K562 (cell line): ENCODE measurements around the gene S100A2. TPM values are rescaled to one million over a fixed set of nuclear protein-coding genes. Genes with fewer than 3 reads are reported as not detected.

Experiments
- ATAC-seq: fragments of 200-7000 bp; cut with Tn5 transposase; 3 replicates; pipeline ENCODE4 v1.9.1; 2020; ENCODE audit warnings: moderate library complexity
- BruUV-seq: library from RNA; stranded (reverse); fragments of 400-500 nt; replicated peaks from 2 replicates; lab custom pipeline; 2021; lab: Mats Ljungman, UMichigan
- CTCF ChIA-PET: fragments of 300-600 bp; formaldehyde crosslinking; extraction: SDS; loops from one replicate; lab custom pipeline; 2021; ENCODE audit warnings: low intra/inter-chr PET ratio; lab: Yijun Ruan, JAX
- POLR2A ChIA-PET: fragments of 300-600, 350-650 bp; sonication (Branson Sonifier 250); formaldehyde crosslinking; extraction: SDS; loops from one replicate; lab custom pipeline; 2021; ENCODE audit warnings: antibody characterized with exemption, inconsistent platforms; lab: Yijun Ruan, JAX
- DNase-seq, 4 experiments: peaks; one replicate each; pipeline versions ENCODE4 v3.0.0 to v3.0.0-alpha.2; 2011 to 2018; ENCODE audit warnings: low spot score in 3 of 4, mixed read lengths in 3 of 4; ENCODE audit errors: extremely low read depth in 1 of 4
- FAIRE-seq: peaks from 2 replicates; lab custom pipeline; 2011; peaks lifted over from hg19 to GRCh38; lab: Jason Lieb, UNC
- H2AFZ ChIP-seq: 2 replicates; pipeline ENCODE4 v1.6.0; 2011; ENCODE audit warnings: low read depth, low read length, control low read depth, inconsistent platforms
- H3K27ac ChIP-seq: fragments of 200-600 bp; 3 replicates; pipeline ENCODE4 v1.8.0; 2011; ENCODE audit warnings: low read depth, mild to moderate bottlenecking, control low read depth, inconsistent platforms, low read length, moderate library complexity, mixed read lengths; ENCODE audit errors: extremely low read depth
- H3K27me3 ChIP-seq, 2 experiments: fragments of 300-600 bp in 1 of 2; 2 replicates in 1 of 2; 3 replicates in 1 of 2; pipeline versions ENCODE4 v1.6.0 to v1.8.0; 2011; ENCODE audit warnings: inconsistent platforms in 2 of 2, low read length in 2 of 2, mild to moderate bottlenecking in 1 of 2, mixed read lengths in 1 of 2, moderate library complexity in 1 of 2; ENCODE audit not compliant: control insufficient read depth in 2 of 2, insufficient read depth in 2 of 2
- H3K36me3 ChIP-seq: fragments of 300-600 bp; 3 replicates; pipeline ENCODE4 v1.8.0; 2011; ENCODE audit warnings: mild to moderate bottlenecking, low read length, inconsistent platforms; ENCODE audit not compliant: control insufficient read depth, insufficient read depth
- H3K4me1 ChIP-seq, 2 experiments: fragments of 200-600 bp in 1 of 2; replicated peaks in 1 of 2; 2 replicates in 1 of 2; 3 replicates in 1 of 2; pipeline versions ENCODE4 v1.5.1 to v1.8.0; 2011; ENCODE audit warnings: inconsistent platforms in 2 of 2, low read length in 2 of 2, mild to moderate bottlenecking in 1 of 2, mixed read lengths in 1 of 2, moderate library complexity in 1 of 2; ENCODE audit not compliant: control insufficient read depth in 2 of 2, insufficient read depth in 2 of 2
- H3K4me2 ChIP-seq: 2 replicates; pipeline ENCODE4 v1.6.1; 2011; ENCODE audit warnings: low read length, control low read depth, inconsistent platforms, mixed read lengths; ENCODE audit not compliant: insufficient read depth
- H3K4me3 ChIP-seq: fragments of 200-600 bp; sonication (generic), shearing (Covaris generic); 2 replicates; pipeline ENCODE4 v1.5.1; 2016; ENCODE audit warnings: control low read depth, inconsistent platforms
- H3K79me2 ChIP-seq: fragments of 200-600 bp; 3 replicates; pipeline ENCODE4 v1.8.0; 2011; ENCODE audit warnings: low read length, inconsistent platforms; ENCODE audit not compliant: control insufficient read depth, insufficient read depth
- H3K9ac ChIP-seq, 2 experiments: 2 replicates each; pipeline versions ENCODE4 v1.6.0 to v1.6.1; 2011; ENCODE audit warnings: low read depth in 2 of 2, low read length in 2 of 2, control low read depth in 1 of 2, inconsistent platforms in 1 of 2, mild to moderate bottlenecking in 1 of 2, mixed read lengths in 1 of 2; ENCODE audit not compliant: insufficient read depth in 1 of 2
- H3K9me1 ChIP-seq: one replicate; pipeline ENCODE4 v1.6.0; 2011; ENCODE audit warnings: inconsistent platforms, mild to moderate bottlenecking, low read length, moderate library complexity; ENCODE audit not compliant: control insufficient read depth, insufficient read depth
- H3K9me3 ChIP-seq: replicated peaks from 2 replicates; pipeline ENCODE4 v1.5.1; 2011; ENCODE audit warnings: low read depth, low read length, inconsistent platforms; ENCODE audit not compliant: control insufficient read depth, insufficient read depth
- H4K20me1 ChIP-seq: replicated peaks from 2 replicates; pipeline ENCODE4 v1.6.1; 2011; ENCODE audit warnings: low read length, inconsistent platforms, mixed read lengths; ENCODE audit not compliant: control insufficient read depth, insufficient read depth
- CREBBP ChIP-seq: IDR thresholded peaks from one replicate; pipeline ENCODE4 v1.6.1; 2012; ENCODE audit warnings: low read depth, mild to moderate bottlenecking, control low read depth, inconsistent platforms, low read length
- HDAC6 ChIP-seq: IDR thresholded peaks from 2 replicates; pipeline ENCODE4 v1.6.1; 2012; ENCODE audit warnings: low read depth, mild to moderate bottlenecking, control low read depth, inconsistent platforms, low read length, moderate library complexity
- KDM4B ChIP-seq, 2 experiments: fragments of 450-650 bp in 1 of 2; sonication (generic) in 1 of 2; IDR thresholded peaks; 2 replicates each; pipeline ENCODE4 v1.6.1; 2016 to 2017; ENCODE audit warnings: borderline replicate concordance in 2 of 2, antibody characterized with exemption in 1 of 2, low read depth in 1 of 2, mild to moderate bottlenecking in 1 of 2
- KDM5B ChIP-seq: fragments of 200-600 bp; sonication (generic); IDR thresholded peaks from 2 replicates; pipeline ENCODE4 v1.6.1; 2012; ENCODE audit warnings: low read depth, mild to moderate bottlenecking, moderate library complexity, low read length, control low read depth, inconsistent platforms; ENCODE audit not compliant: insufficient replicate concordance
- KHSRP ChIP-seq: fragments of 450-650 bp; IDR thresholded peaks from 2 replicates; pipeline ENCODE4 v1.6.1; 2017
- NKRF ChIP-seq: fragments of 450-650 bp; IDR thresholded peaks from 2 replicates; pipeline ENCODE4 v1.6.1; 2016; ENCODE audit warnings: borderline replicate concordance
- RUNX1 ChIP-seq: sonication (generic); IDR thresholded peaks from 2 replicates; pipeline ENCODE4 v1.6.1; 2016; ENCODE audit warnings: antibody characterized with exemption, low read depth
- TFAP4 ChIP-seq: sonication (generic); formaldehyde crosslinking; IDR thresholded peaks from 2 replicates; pipeline ENCODE4 v1.8.0; 2022; ENCODE audit warnings: missing genetic modification reagents, mild to moderate bottlenecking, moderate library complexity, borderline replicate concordance
- ZEB2 ChIP-seq: fragments of 450-650 bp; IDR thresholded peaks from 2 replicates; pipeline ENCODE4 v1.6.1; 2016
- ZFX ChIP-seq: sonication (generic); formaldehyde crosslinking; IDR thresholded peaks from 2 replicates; pipeline ENCODE4 v1.8.0; 2022; ENCODE audit warnings: mild to moderate bottlenecking, missing genetic modification reagents, moderate library complexity
- ZNF133 ChIP-seq: fragments of 250-450 bp; sonication (Bioruptor Pico); IDR thresholded peaks from 2 replicates; pipeline ENCODE4 v1.4.0; 2020; ENCODE audit warnings: mild to moderate bottlenecking
- ZNF143 ChIP-seq: sonication (generic); formaldehyde crosslinking; IDR thresholded peaks from 2 replicates; pipeline ENCODE4 v1.9.0; 2022; ENCODE audit warnings: mild to moderate bottlenecking, missing genetic modification reagents
- ZNF395 ChIP-seq: fragments of 200-800 bp; sonication (Bioruptor generic); IDR thresholded peaks from 2 replicates; pipeline ENCODE4 v1.6.1; 2017; ENCODE audit warnings: missing genetic modification characterization, missing compliant biosample characterization
- ZNF444 ChIP-seq: fragments of 250-450 bp; sonication (Bioruptor Pico); IDR thresholded peaks from 2 replicates; pipeline ENCODE4 v1.4.0; 2020; ENCODE audit warnings: mild to moderate bottlenecking, moderate library complexity
- WGBS: fragments of 100-300 bp; shearing (Covaris generic); methylation state at CpG from one replicate; pipeline ENCODE4 v1.1.6; 2016; ENCODE audit warnings: low coverage, mixed read lengths; ENCODE audit not compliant: insufficient coverage; ENCODE audit errors: missing lambda C conversion rate; 5-methylcytosine and 5-hydroxymethylcytosine counted together
- in situ Hi-C: fragments of 300-500 bp; cut with MboI; formaldehyde crosslinking; loops from 4 replicates; pipeline ENCODE4 v1.15.0; 2018; ENCODE audit warnings: inconsistent platforms, mixed read lengths
- intact Hi-C: fragments of 100-400 bp; cut with micrococcal nuclease; formaldehyde crosslinking; loops from 2 replicates; pipeline ENCODE4 v1.14.2; 2022
- polyA plus RNA-seq, 8 experiments: library from polyadenylated mRNA; depleted of rRNA in 4 of 8; stranded (reverse) in 5 of 8; unstranded in 3 of 8; fragments of >200 nt; fragmentation: Nextera tagmentation in 2 of 8; fragmentation: Illumina TruSeq in 1 of 8; extraction: Ambion mirVana in 2 of 8; extraction: Trizol in 1 of 8; gene quantifications; 2 replicates each; pipeline versions ENCODE4 v1.2.1 to v1.2.3, GENCODE V29; 2011 to 2014; ENCODE audit warnings: inconsistent platforms in 1 of 8, missing spikeins in 1 of 8
- total RNA-seq, 7 experiments: library from RNA; depleted of rRNA in 6 of 7; stranded (reverse); fragments of >200 nt in 6 of 7; fragmentation: Illumina TruSeq in 2 of 7; extraction: Trizol in 2 of 7; gene quantifications; 2 replicates each; pipeline versions ENCODE4 v1.2.1 to v1.2.3, GENCODE V29; 2011 to 2021; ENCODE audit warnings: low replicate concordance in 1 of 7
- TF ChIP-seq, protein P1 (sequence below): sonication (generic); formaldehyde crosslinking; IDR thresholded peaks from 2 replicates; pipeline ENCODE4 v1.8.1; 2023; ENCODE audit warnings: mild to moderate bottlenecking, missing genetic modification reagents

The S100A2 gene
- total and polyA plus RNA-seq, 9 of the 15 experiments (the other 6 are each of a cell fraction or from before 2014, with no cell fraction given) = 0.28 to 0.65 (median 0.44) TPM; not detected in 4

DNA sequence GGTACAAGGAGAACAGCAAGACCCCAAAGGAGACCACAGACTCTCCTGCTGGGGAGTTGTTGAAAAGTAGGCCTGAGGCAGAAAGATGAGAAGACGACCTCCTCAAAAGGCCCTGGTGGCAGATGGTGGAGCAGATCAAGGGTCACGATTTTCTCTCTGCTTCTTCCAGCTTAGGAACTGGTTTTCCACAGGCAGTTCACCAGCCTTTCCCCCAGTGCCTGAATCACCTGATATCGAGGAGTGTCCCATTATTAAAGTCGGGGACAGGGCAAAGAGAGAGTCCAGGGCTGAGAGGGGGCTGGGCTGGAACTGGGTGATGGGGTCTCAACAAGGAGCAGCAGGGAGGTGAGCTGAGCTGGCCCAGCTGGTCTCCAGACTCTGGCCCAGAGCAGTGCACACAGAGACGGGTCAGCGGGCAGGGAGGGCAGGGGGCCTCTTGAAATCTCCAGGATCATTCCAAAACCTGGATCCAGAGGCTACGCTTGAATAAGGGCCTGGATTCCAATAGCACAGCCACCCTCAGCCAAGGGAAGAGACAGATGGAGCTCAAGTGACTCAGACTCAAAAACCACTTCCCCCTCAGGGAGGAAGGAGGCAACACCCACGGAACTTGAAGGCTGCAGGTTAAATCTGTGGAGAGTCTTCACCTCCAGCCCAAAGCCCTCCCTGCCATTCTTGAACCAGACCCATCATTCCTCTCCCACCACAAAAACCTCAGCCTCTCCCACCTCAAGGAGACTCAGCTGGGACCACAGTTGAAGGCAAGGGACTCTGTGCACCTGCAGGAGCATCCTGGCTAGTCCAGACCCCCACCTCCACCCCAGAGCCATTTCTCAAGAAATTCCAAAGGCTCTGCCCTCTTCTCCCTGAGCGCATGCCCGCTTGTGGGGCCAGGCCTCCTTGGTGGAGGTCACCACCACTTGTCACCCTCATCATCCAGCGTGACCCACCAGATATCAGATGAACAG is 25.0 kb downstream of the S100A2 start, which contains the start of gene S100A5:
TSS of gene S100A5 (minus strand) at position 541 of the 968 bp plus-strand sequence. CDS start 743 bp downstream, outside the sequence.
- no peak within 1 kb of the TSS for H3K4me3 ChIP-seq
- in situ Hi-C loops (no loop called here), intact Hi-C loops (no loop called here)
- H3K4me1 ChIP-seq = peaks cover 77 to 79% of the 10 kb centered on the region in 2 experiments
- H3K27ac ChIP-seq = no peak within 1 kb of the TSS; the same call in 2 of the 3 replicates
- no peaks in the 10 kb centered on the region for H4K20me1 ChIP-seq
- no peaks in the 10 kb centered on the region for H3K27me3 ChIP-seq
- 38% methylated on average over 11 of the region's 11 CpGs for WGBS
- peak within 1 kb of the TSS in 1 of 2 experiments; percentile 38; a peak in 2 of 4 replicates for H3K9ac ChIP-seq
- ATAC-seq (no peak), FAIRE-seq (no peak), DNase-seq (peak in 1 of 4 experiments; percentile 58)
- ChIA-PET POLR2A (interaction anchor here (0.7 to 2.6 kb wide), 8 partner anchors 8 to 450 kb away, joined by 3 to 13 read pairs (median 3); partner anchors contain the start of genes RPS27 and S100A13), CTCF (no interaction called here)
- H3K36me3 ChIP-seq = no peaks in the 10 kb centered on the region
- no peaks in the 10 kb centered on the region for H3K9me1 ChIP-seq
- H2AFZ ChIP-seq = peak within 1 kb of the TSS; percentile 69
- no TSS peak for BruUV-seq
- H3K4me2 ChIP-seq = no peak within 1 kb of the TSS; the same call in 1 of the 2 replicates
- H3K79me2 ChIP-seq = no peaks in the 10 kb centered on the region; the same call in 2 of the 3 replicates
- no peaks in the 10 kb centered on the region for H3K9me3 ChIP-seq
- TF ChIP-seq KHSRP (no peak), ZNF444 (CRISPR knock-in tag) (no peak), NKRF (no peak), ZNF395 (CRISPR knock-in tag) (no peak), KDM5B (peak; percentile 26), ZNF133 (CRISPR knock-in tag) (no peak), KDM4B (IDR thresholded peaks at IDR 0.05; ENCODE audit: borderline replicate concordance in 2 of 2, low read depth in 1 of 2) (no peak), ZNF143 (CRISPR knock-in tag) (no peak), ZEB2 (0 out of 2 replicates have a peak, but pooled peaks have one; percentile 17), HDAC6 (no peak), CREBBP (no peak), RUNX1 (no peak), TFAP4 (CRISPR knock-in tag) (peak; percentile 19; the same call in 1 of the 2 replicates), ZFX (CRISPR knock-in tag) (0 out of 2 replicates have a peak, but pooled peaks have one; percentile 32)
- TF ChIP-seq, protein P1, sequence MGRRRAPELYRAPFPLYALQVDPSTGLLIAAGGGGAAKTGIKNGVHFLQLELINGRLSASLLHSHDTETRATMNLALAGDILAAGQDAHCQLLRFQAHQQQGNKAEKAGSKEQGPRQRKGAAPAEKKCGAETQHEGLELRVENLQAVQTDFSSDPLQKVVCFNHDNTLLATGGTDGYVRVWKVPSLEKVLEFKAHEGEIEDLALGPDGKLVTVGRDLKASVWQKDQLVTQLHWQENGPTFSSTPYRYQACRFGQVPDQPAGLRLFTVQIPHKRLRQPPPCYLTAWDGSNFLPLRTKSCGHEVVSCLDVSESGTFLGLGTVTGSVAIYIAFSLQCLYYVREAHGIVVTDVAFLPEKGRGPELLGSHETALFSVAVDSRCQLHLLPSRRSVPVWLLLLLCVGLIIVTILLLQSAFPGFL = no peak
